Uterus (tissue), 4 donors: ENCODE data around the gene VTCN1. TPM values are rescaled to one million over a fixed set of nuclear protein-coding genes. Genes with fewer than 3 reads are reported as not detected.

Experiments
- DNase-seq, 2 donors: peaks; one replicate each; pipeline ENCODE4 v3.0.0-alpha.2; 2019 to 2020
- H3K27ac ChIP-seq, 2 donors: fragments of 200-600 bp; sonication (generic); 1 replicate in 1 of 2; 2 replicates in 1 of 2; pipeline ENCODE4 v1.5.1; 2016 to 2018
- H3K27me3 ChIP-seq, 2 donors: fragments of 200-600 bp; sonication (generic); one replicate each; pipeline ENCODE4 v1.5.1; 2018 to 2019; ENCODE audit warnings: control low read depth in 1 of 2
- H3K36me3 ChIP-seq, 2 donors: fragments of 200-600 bp; sonication (generic); one replicate each; pipeline ENCODE4 v1.5.1; 2019; ENCODE audit warnings: control low read depth in 1 of 2
- H3K4me1 ChIP-seq, 2 donors: fragments of 200-600 bp; sonication (generic); one replicate each; pipeline ENCODE4 v1.5.1; 2018 to 2019; ENCODE audit warnings: control low read depth in 1 of 2
- H3K4me3 ChIP-seq, 2 donors: fragments of 200-600 bp; sonication (generic); 1 replicate in 1 of 2; 2 replicates in 1 of 2; pipeline ENCODE4 v1.5.1; 2018 to 2019; ENCODE audit warnings: mild to moderate bottlenecking in 1 of 2
- H3K9me3 ChIP-seq, 2 donors: fragments of 200-600 bp; sonication (generic); one replicate each; pipeline ENCODE4 v1.5.1; 2019; ENCODE audit warnings: control low read depth in 1 of 2
- CTCF ChIP-seq, 4 experiments: fragments of 200-600 bp in 2 of 4; fragments of 450-650 bp in 2 of 4; sonication (generic) in 2 of 4; IDR thresholded peaks; one replicate each; pipeline ENCODE4 v1.5.1; 2016 to 2019; ENCODE audit warnings: antibody characterized with exemption in 4 of 4, mild to moderate bottlenecking in 2 of 4, moderate library complexity in 1 of 4
- POLR2A ChIP-seq, 2 donors: fragments of 450-650 bp; IDR thresholded peaks; one replicate each; pipeline ENCODE4 v1.6.1; 2016; ENCODE audit warnings: antibody characterized with exemption in 2 of 2, mild to moderate bottlenecking in 1 of 2, moderate library complexity in 1 of 2
- intact Hi-C: fragments of 100-400 bp; cut with DNase I; formaldehyde crosslinking; loops from one replicate; pipeline ENCODE4 v1.15.1; 2023; ENCODE audit warnings: low total_unique reads
- total RNA-seq, 4 donors: library from RNA; depleted of rRNA in 3 of 4; stranded (reverse); fragments of >200 nt in 3 of 4; gene quantifications; one replicate each; pipeline versions ENCODE4 v1.1.0 to v1.2.4, GENCODE V29; 2014 to 2023
- donor health status: DM: yes; HTN: yes; CAD: no.

The VTCN1 gene
- total RNA-seq, 4 donors from 2014 or later: 0.64 to 21.5 (median 2.6) TPM; not detected in 1

GRCh38 chr1:117118137-117118536, 92.6 kb downstream of the VTCN1 start:
- TF ChIP-seq POLR2A (IDR thresholded peaks at IDR 0.05) (no peak), CTCF (IDR thresholded peaks at IDR 0.05) (no peak)
- intact Hi-C loops: no loop called here
- H3K4me3 ChIP-seq: no peak overlapping the region
- H3K9me3 ChIP-seq: no peaks in the 10 kb centered on the region
- no peak for DNase-seq
- H3K36me3 ChIP-seq: no peaks in the 10 kb centered on the region
- no peaks in the 10 kb centered on the region for H3K4me1 ChIP-seq
- no peaks in the 10 kb centered on the region for H3K27me3 ChIP-seq
- H3K27ac ChIP-seq: no peak overlapping the region

- no peak for DNase-seq
- Histone ChIP-seq H3K27me3 (no peaks in the 10 kb centered on the region), H3K4me3 (no peak overlapping the region), H3K4me1 (no peaks in the 10 kb centered on the region), H3K27ac (no peak overlapping the region), H3K9me3 (no peaks in the 10 kb centered on the region), H3K36me3 (no peaks in the 10 kb centered on the region)
- TF ChIP-seq POLR2A (IDR thresholded peaks at IDR 0.05): no peak
- no peak for TF ChIP-seq CTCF (IDR thresholded peaks at IDR 0.05)
- intact Hi-C loops: no loop called here
Observed at GRCh38 chr1:117117697-117118096, 93.0 kb downstream of the VTCN1 start.

- H3K9me3 ChIP-seq: no peaks in the 10 kb centered on the region
- TF ChIP-seq CTCF (IDR thresholded peaks at IDR 0.05): no peak
- TF ChIP-seq POLR2A (IDR thresholded peaks at IDR 0.05): no peak
- intact Hi-C loops: no loop called here
- no peak for DNase-seq
- no peak overlapping the region for H3K4me3 ChIP-seq
- no peaks in the 10 kb centered on the region for H3K36me3 ChIP-seq
- H3K27ac ChIP-seq: no peak overlapping the region
- no peaks in the 10 kb centered on the region for H3K27me3 ChIP-seq
- H3K4me1 ChIP-seq: no peaks in the 10 kb centered on the region
Observed at GRCh38 chr1:117116784-117117130, 94.0 kb downstream of the VTCN1 start.

- Histone ChIP-seq H3K9me3 (no peaks in the 10 kb centered on the region), H3K27ac (no peak overlapping the region), H3K36me3 (no peaks in the 10 kb centered on the region), H3K27me3 (no peaks in the 10 kb centered on the region), H3K4me3 (no peak overlapping the region), H3K4me1 (no peaks in the 10 kb centered on the region)
- intact Hi-C loops: no loop called here
- DNase-seq: no peak
- TF ChIP-seq CTCF (IDR thresholded peaks at IDR 0.05) (no peak), POLR2A (IDR thresholded peaks at IDR 0.05) (no peak)
Observed at GRCh38 chr1:117116090-117116783, 94.5 kb downstream of the VTCN1 start.

- no peak for DNase-seq
- Histone ChIP-seq H3K9me3 (no peaks in the 10 kb centered on the region), H3K4me1 (no peaks in the 10 kb centered on the region), H3K27ac (no peak overlapping the region), H3K27me3 (no peaks in the 10 kb centered on the region), H3K4me3 (no peak overlapping the region), H3K36me3 (no peaks in the 10 kb centered on the region)
- TF ChIP-seq POLR2A (IDR thresholded peaks at IDR 0.05) (no peak), CTCF (IDR thresholded peaks at IDR 0.05) (no peak)
- intact Hi-C loops: no loop called here
Observed at GRCh38 chr1:117114877-117115276, 95.8 kb downstream of the VTCN1 start.
